GM23338 (cell line): ENCODE results near the gene JAZF1.

Experiments used
- CREB1 ChIP-seq: fragments of 250-450 bp; sonication (Bioruptor Pico); IDR thresholded peaks from 2 replicates; pipeline ENCODE4 v1.5.0; 2020; ENCODE audit warnings: low read depth, mild to moderate bottlenecking, moderate library complexity
- TF ChIP-seq, protein P1 (sequence below), 2 experiments: fragments of 200-600 bp in 1 of 2; sonication (generic) in 1 of 2; conservative IDR thresholded peaks; 2 replicates each; pipeline versions ENCODE4 v1.5.1 to v1.6.1; 2016 to 2017; ENCODE audit warnings: antibody characterized with exemption in 2 of 2, low read depth in 2 of 2, mild to moderate bottlenecking in 2 of 2, moderate library complexity in 1 of 2

DNA sequence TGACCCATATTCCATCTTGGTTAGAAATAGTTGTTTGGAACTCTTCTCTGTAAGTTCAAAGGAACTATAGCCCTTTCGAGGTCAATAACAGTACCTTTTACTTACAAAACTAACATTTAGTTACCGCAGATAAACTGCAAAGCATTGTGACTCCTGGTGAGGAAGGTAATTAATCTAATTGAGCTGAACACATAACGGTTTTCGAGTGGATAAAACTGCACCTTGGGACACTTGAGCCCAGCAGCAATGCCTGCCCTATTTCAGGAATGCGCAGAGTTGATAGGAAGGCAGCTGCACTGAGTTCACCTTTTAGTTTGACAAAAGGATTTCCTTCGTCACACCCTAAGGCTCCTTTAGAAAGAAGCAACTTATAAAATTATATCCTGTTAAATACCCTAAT lies 75.4 kb downstream of the JAZF1 start:
- TF ChIP-seq, protein P1, sequence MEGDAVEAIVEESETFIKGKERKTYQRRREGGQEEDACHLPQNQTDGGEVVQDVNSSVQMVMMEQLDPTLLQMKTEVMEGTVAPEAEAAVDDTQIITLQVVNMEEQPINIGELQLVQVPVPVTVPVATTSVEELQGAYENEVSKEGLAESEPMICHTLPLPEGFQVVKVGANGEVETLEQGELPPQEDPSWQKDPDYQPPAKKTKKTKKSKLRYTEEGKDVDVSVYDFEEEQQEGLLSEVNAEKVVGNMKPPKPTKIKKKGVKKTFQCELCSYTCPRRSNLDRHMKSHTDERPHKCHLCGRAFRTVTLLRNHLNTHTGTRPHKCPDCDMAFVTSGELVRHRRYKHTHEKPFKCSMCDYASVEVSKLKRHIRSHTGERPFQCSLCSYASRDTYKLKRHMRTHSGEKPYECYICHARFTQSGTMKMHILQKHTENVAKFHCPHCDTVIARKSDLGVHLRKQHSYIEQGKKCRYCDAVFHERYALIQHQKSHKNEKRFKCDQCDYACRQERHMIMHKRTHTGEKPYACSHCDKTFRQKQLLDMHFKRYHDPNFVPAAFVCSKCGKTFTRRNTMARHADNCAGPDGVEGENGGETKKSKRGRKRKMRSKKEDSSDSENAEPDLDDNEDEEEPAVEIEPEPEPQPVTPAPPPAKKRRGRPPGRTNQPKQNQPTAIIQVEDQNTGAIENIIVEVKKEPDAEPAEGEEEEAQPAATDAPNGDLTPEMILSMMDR (conservative IDR thresholded peaks at IDR 0.05; ENCODE audit: low read depth in 2 of 2): no peak
- TF ChIP-seq CREB1 (CRISPR knock-in tag): no peak
